ENCODE data around the gene AUTS2.

The AUTS2 gene

DNA sequence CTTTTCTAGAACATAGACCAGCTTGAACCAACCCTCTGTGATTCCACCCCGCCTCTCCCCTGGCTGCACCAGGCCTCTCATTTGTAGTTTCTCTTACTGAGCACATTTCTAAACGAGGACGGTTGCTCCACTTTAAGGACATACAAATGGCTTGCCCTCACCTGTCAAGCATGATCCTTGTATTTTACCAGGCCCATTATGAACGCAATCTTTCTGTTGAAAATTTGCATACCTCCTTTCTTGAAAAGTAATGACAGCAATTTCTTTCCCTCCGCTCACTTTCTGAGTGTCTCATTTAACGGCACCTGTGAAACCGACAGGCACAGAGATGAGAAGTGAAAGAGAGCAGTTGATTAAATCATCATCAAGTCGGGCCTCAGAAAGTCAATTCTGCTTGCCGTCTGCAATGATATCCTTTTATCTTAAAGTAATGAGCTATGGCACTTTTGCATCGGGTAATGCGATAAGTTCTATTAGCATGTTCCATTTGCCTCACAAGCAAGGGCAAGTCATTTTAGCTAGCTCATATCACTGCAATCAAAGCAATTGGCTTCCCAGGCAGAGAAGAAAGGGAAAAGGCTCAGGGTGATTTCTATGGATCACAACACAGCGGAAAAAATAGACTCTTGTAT lies 828.1 kb downstream of the AUTS2 start:
- H3K4me1 ChIP-seq (ENCODE audit: control insufficient read depth, insufficient read depth, low read length), result 0 out of 2 replicates have a peak, but pooled peaks cover 2% of the 10 kb centered on the region
- no peak overlapping the region for H3K4me3 ChIP-seq (ENCODE audit: low read depth, low read length)
- no peaks in the 10 kb centered on the region for H3K36me3 ChIP-seq (ENCODE audit: control insufficient read depth in 2 of 2, insufficient read depth in 1 of 2, low read length in 2 of 2)
- CTCF ChIA-PET, result no interaction called here
- TF ChIP-seq ZNF610 (tag by site-specific recombination; IDR thresholded peaks at IDR 0.05; ENCODE audit: borderline replicate concordance) (no peak), KLF1 (tag by site-specific recombination; IDR thresholded peaks at IDR 0.05) (no peak), ZNF184 (tag by site-specific recombination; IDR thresholded peaks at IDR 0.05) (no peak), ZNF529 (tag by site-specific recombination; IDR thresholded peaks at IDR 0.05; ENCODE audit: insufficient replicate concordance) (no peak), ZNF292 (tag by site-specific recombination; IDR thresholded peaks at IDR 0.05; ENCODE audit: borderline replicate concordance, low read depth) (no peak), KLF8 (tag by site-specific recombination; IDR thresholded peaks at IDR 0.05) (no peak), ZNF521 (tag by site-specific recombination; IDR thresholded peaks at IDR 0.05) (no peak), ZNF140 (tag by site-specific recombination; IDR thresholded peaks at IDR 0.05) (no peak)
- TF ChIP-seq, protein P1, sequence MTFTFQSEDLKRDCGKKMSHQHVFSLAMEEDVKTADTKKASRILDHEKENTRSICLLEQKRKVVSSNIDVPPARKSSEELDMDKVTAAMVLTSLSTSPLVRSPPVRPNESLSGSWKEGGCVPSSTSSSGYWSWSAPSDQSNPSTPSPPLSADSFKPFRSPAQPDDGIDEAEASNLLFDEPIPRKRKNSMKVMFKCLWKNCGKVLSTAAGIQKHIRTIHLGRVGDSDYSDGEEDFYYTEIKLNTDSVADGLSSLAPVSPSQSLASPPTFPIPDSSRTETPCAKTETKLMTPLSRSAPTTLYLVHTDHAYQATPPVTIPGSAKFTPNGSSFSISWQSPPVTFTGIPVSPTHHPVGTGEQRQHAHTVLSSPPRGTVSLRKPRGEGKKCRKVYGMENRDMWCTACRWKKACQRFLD (tag by site-specific recombination; IDR thresholded peaks at IDR 0.05), result no peak
- TF ChIP-seq, protein P2, sequence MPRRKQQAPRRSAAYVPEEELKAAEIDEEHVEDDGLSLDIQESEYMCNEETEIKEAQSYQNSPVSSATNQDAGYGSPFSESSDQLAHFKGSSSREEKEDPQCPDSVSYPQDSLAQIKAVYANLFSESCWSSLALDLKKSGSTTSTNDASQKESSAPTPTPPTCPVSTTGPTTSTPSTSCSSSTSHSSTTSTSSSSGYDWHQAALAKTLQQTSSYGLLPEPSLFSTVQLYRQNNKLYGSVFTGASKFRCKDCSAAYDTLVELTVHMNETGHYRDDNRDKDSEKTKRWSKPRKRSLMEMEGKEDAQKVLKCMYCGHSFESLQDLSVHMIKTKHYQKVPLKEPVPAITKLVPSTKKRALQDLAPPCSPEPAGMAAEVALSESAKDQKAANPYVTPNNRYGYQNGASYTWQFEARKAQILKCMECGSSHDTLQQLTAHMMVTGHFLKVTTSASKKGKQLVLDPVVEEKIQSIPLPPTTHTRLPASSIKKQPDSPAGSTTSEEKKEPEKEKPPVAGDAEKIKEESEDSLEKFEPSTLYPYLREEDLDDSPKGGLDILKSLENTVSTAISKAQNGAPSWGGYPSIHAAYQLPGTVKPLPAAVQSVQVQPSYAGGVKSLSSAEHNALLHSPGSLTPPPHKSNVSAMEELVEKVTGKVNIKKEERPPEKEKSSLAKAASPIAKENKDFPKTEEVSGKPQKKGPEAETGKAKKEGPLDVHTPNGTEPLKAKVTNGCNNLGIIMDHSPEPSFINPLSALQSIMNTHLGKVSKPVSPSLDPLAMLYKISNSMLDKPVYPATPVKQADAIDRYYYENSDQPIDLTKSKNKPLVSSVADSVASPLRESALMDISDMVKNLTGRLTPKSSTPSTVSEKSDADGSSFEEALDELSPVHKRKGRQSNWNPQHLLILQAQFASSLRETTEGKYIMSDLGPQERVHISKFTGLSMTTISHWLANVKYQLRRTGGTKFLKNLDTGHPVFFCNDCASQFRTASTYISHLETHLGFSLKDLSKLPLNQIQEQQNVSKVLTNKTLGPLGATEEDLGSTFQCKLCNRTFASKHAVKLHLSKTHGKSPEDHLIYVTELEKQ (tag by site-specific recombination; IDR thresholded peaks at IDR 0.05; ENCODE audit: borderline replicate concordance), result no peak
- TF ChIP-seq, protein P3, sequence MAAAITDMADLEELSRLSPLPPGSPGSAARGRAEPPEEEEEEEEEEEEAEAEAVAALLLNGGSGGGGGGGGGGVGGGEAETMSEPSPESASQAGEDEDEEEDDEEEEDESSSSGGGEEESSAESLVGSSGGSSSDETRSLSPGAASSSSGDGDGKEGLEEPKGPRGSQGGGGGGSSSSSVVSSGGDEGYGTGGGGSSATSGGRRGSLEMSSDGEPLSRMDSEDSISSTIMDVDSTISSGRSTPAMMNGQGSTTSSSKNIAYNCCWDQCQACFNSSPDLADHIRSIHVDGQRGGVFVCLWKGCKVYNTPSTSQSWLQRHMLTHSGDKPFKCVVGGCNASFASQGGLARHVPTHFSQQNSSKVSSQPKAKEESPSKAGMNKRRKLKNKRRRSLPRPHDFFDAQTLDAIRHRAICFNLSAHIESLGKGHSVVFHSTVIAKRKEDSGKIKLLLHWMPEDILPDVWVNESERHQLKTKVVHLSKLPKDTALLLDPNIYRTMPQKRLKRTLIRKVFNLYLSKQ (tag by site-specific recombination; IDR thresholded peaks at IDR 0.05; ENCODE audit: borderline replicate concordance), result no peak
- TF ChIP-seq, protein P4, sequence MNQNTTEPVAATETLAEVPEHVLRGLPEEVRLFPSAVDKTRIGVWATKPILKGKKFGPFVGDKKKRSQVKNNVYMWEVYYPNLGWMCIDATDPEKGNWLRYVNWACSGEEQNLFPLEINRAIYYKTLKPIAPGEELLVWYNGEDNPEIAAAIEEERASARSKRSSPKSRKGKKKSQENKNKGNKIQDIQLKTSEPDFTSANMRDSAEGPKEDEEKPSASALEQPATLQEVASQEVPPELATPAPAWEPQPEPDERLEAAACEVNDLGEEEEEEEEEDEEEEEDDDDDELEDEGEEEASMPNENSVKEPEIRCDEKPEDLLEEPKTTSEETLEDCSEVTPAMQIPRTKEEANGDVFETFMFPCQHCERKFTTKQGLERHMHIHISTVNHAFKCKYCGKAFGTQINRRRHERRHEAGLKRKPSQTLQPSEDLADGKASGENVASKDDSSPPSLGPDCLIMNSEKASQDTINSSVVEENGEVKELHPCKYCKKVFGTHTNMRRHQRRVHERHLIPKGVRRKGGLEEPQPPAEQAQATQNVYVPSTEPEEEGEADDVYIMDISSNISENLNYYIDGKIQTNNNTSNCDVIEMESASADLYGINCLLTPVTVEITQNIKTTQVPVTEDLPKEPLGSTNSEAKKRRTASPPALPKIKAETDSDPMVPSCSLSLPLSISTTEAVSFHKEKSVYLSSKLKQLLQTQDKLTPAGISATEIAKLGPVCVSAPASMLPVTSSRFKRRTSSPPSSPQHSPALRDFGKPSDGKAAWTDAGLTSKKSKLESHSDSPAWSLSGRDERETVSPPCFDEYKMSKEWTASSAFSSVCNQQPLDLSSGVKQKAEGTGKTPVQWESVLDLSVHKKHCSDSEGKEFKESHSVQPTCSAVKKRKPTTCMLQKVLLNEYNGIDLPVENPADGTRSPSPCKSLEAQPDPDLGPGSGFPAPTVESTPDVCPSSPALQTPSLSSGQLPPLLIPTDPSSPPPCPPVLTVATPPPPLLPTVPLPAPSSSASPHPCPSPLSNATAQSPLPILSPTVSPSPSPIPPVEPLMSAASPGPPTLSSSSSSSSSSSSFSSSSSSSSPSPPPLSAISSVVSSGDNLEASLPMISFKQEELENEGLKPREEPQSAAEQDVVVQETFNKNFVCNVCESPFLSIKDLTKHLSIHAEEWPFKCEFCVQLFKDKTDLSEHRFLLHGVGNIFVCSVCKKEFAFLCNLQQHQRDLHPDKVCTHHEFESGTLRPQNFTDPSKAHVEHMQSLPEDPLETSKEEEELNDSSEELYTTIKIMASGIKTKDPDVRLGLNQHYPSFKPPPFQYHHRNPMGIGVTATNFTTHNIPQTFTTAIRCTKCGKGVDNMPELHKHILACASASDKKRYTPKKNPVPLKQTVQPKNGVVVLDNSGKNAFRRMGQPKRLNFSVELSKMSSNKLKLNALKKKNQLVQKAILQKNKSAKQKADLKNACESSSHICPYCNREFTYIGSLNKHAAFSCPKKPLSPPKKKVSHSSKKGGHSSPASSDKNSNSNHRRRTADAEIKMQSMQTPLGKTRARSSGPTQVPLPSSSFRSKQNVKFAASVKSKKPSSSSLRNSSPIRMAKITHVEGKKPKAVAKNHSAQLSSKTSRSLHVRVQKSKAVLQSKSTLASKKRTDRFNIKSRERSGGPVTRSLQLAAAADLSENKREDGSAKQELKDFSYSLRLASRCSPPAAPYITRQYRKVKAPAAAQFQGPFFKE (tag by site-specific recombination; IDR thresholded peaks at IDR 0.05; ENCODE audit: borderline replicate concordance), result no peak
- no peak overlapping the region for H3K27ac ChIP-seq (ENCODE audit: extremely low read depth, low read depth, low read length)
- POLR2A ChIA-PET, result no interaction called here
- H3K9me3 ChIP-seq (ENCODE audit: control insufficient read depth, insufficient read depth, low read depth, low read length), result no peaks in the 10 kb centered on the region
